ENCODE measurements around the gene ENO4. TPM values are rescaled to one million over a fixed set of nuclear protein-coding genes. Genes with fewer than 3 reads are reported as not detected.

Gene ENO4, protein sequence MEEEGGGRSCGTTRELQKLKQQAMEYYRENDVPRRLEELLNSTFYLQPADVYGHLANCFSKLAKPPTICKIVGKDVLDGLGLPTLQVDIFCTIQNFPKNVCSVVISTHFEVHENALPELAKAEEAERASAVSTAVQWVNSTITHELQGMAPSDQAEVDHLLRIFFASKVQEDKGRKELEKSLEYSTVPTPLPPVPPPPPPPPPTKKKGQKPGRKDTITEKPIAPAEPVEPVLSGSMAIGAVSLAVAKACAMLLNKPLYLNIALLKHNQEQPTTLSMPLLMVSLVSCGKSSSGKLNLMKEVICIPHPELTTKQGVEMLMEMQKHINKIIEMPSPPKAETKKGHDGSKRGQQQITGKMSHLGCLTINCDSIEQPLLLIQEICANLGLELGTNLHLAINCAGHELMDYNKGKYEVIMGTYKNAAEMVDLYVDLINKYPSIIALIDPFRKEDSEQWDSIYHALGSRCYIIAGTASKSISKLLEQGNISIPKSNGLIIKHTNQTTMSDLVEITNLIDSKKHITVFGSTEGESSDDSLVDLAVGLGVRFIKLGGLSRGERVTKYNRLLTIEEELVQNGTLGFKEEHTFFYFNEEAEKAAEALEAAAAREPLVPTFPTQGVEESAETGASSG
- not detected in 2 replicates for total RNA-seq

DNA sequence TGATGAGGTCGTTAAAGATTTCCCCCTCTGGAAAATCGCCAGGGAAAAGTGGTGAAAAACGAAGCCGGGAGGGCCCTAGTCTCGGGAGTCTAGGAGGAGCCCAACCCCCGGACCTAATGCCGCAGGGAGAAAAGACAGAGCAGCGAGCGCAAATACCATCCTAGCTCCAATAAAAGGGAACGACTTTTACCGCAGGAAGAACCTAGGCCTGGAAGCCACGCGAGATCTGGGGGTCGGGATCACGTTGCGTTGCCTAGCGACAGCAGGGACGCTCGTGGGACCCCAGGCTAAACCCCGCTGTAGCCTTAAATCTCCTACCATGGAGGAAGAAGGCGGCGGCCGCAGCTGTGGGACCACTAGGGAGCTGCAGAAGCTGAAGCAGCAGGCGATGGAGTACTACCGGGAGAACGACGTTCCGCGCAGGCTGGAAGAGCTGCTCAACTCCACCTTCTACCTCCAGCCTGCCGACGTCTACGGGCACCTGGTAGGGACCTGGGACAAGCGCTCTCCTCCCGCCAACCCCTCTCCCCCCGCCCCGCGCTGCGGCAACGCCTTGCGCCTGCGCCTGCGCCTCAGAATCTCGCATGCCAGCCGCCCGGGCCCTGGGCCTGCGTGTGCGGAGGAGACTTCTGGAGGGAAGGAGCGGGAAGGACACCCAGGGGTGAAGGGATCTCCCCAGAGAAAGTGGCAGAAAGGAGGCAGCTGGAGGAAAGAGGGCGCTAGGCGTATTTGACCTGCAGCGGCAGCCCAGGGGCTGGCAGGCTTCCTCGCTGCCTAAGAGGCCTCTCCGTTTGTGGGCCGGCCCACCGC lies at the start of gene ENO4:
Gene ENO4 (plus strand): TSS at position 252 of the 810 bp plus-strand sequence. CDS start 68 bp downstream, at position 320.
- DNase-seq (ENCODE audit: low spot score): no peak
- H3K9me3 Mint-ChIP-seq: no peaks in the 10 kb centered on the region
- no peak within 1 kb of the TSS for H3K27ac Mint-ChIP-seq
- no peaks in the 10 kb centered on the region for H3K36me3 Mint-ChIP-seq (ENCODE audit: low read depth)
- peaks cover 47% of the 10 kb centered on the region for H3K27me3 Mint-ChIP-seq (ENCODE audit: insufficient read depth)
- H3K4me1 Mint-ChIP-seq (ENCODE audit: low read depth): peaks cover 10% of the 10 kb centered on the region
- H3K4me3 Mint-ChIP-seq: no peak within 1 kb of the TSS
- intact Hi-C loops (cut with micrococcal nuclease): no loop called here

DNA sequence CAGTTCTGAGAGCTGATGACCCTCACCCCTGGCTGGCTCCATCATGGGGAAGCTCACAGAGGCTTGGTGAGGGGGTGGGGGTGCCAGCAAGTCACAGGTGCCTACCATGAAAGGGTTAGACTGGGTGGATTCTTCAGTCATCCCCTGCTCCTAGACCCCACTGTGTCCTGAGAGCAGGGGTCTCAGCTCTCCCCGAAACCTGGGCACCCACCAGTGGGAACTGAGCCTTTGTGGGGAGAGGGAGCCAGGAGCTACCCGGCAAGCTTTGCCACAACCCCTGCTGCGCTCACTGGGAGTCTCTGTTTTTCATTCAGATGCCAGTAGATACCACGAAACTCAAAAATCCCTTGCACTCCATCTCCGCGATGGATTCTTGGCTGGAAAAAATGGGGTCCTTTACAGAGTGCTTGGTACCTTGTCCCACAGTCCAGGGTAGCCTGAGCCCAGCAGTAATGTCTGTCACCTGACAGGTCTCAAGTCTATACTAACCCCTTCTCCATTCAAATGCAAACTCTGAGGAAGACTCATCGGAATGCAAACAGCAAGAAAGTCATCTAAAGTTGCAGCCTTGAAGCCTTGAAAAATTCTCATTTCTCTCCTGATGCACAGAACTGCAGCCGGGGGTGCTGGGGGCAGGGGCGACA lies 48.9 kb upstream of the ENO4 start:
- Mint-ChIP-seq H3K9me3 (no peaks in the 10 kb centered on the region), H3K36me3 (ENCODE audit: low read depth) (no peaks in the 10 kb centered on the region), H3K27me3 (ENCODE audit: insufficient read depth) (peaks cover 13% of the 10 kb centered on the region), H3K4me1 (ENCODE audit: low read depth) (no peaks in the 10 kb centered on the region), H3K27ac (no peak overlapping the region), H3K4me3 (no peak overlapping the region)
- intact Hi-C loops (cut with micrococcal nuclease): no loop called here
- DNase-seq (ENCODE audit: low spot score): no peak

DNA sequence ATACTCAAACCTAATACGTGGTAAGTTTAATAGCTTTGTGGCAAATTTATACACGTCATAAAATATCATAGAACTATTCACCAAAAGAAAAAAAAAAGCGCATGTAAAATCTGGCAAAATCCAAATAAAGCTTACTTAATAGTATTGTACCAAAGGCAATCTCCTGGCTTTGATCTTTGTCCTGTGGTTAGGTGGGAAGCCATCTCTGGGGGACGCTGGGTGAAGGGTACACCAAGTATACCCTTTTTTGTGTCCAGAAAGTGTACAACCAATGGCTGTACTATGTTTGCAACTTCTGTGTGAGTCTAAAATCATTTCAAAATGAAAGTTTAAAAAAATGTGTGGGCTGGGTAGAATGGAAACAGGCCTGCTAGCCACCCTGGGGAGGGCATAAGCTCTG lies 47.6 kb upstream of the ENO4 start:
- H3K27me3 Mint-ChIP-seq (ENCODE audit: insufficient read depth): peaks cover 10% of the 10 kb centered on the region
- H3K36me3 Mint-ChIP-seq (ENCODE audit: low read depth): no peaks in the 10 kb centered on the region
- H3K4me1 Mint-ChIP-seq (ENCODE audit: low read depth): no peaks in the 10 kb centered on the region
- intact Hi-C loops (cut with micrococcal nuclease): no loop called here
- no peaks in the 10 kb centered on the region for H3K9me3 Mint-ChIP-seq
- H3K4me3 Mint-ChIP-seq: no peak overlapping the region
- H3K27ac Mint-ChIP-seq: no peak overlapping the region
- no peak for DNase-seq (ENCODE audit: low spot score)

DNA sequence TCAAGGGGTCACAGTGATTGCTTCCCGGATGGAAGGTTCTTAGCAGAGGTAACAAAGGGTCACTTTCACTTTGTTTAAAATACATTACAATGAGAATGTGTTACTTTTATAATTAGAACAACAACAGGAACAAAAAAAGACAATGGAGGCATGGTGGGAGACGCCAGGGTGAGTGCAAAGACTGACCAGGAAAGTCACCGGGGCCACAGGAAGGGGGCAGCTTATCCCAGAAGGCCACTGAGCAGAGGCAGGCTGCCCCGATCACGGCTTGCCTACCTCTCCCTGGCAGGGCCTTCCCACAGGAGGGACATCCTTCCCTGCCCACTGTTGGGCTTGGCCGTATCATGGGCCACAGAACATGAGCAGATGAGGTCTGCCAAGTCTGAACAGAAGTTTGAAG lies 46.8 kb upstream of the ENO4 start:
- peaks cover 6% of the 10 kb centered on the region for H3K27me3 Mint-ChIP-seq (ENCODE audit: insufficient read depth)
- no peaks in the 10 kb centered on the region for H3K9me3 Mint-ChIP-seq
- intact Hi-C loops (cut with micrococcal nuclease): no loop called here
- no peaks in the 10 kb centered on the region for H3K36me3 Mint-ChIP-seq (ENCODE audit: low read depth)
- H3K27ac Mint-ChIP-seq: no peak overlapping the region
- no peak overlapping the region for H3K4me3 Mint-ChIP-seq
- H3K4me1 Mint-ChIP-seq (ENCODE audit: low read depth): no peaks in the 10 kb centered on the region
- DNase-seq (ENCODE audit: low spot score): no peak

DNA sequence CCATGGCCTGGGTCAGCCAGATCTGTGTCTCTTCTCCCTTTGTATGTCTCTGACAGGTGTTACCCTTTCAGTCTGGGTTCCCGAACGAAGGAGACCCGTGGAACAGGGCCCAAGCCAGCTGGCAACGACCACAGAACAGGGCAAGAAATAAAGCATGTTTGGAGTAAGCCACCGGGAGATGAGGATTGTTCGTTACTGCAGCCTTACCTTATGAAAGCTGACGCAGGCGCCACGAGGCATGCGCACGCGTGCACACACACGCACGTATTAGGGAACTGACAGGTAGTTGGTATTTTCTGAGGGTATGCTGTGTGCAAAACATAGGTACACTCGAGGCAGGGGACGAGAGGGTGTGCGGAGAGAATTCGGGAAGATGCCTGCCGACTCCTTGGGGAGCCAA lies 46.4 kb upstream of the ENO4 start:
- Mint-ChIP-seq H3K36me3 (ENCODE audit: low read depth) (no peaks in the 10 kb centered on the region), H3K27ac (no peak overlapping the region), H3K4me1 (ENCODE audit: low read depth) (no peaks in the 10 kb centered on the region), H3K27me3 (ENCODE audit: insufficient read depth) (peaks cover 4% of the 10 kb centered on the region), H3K4me3 (no peak overlapping the region), H3K9me3 (no peaks in the 10 kb centered on the region)
- no peak for DNase-seq (ENCODE audit: low spot score)
- intact Hi-C loops (cut with micrococcal nuclease): no loop called here

DNA sequence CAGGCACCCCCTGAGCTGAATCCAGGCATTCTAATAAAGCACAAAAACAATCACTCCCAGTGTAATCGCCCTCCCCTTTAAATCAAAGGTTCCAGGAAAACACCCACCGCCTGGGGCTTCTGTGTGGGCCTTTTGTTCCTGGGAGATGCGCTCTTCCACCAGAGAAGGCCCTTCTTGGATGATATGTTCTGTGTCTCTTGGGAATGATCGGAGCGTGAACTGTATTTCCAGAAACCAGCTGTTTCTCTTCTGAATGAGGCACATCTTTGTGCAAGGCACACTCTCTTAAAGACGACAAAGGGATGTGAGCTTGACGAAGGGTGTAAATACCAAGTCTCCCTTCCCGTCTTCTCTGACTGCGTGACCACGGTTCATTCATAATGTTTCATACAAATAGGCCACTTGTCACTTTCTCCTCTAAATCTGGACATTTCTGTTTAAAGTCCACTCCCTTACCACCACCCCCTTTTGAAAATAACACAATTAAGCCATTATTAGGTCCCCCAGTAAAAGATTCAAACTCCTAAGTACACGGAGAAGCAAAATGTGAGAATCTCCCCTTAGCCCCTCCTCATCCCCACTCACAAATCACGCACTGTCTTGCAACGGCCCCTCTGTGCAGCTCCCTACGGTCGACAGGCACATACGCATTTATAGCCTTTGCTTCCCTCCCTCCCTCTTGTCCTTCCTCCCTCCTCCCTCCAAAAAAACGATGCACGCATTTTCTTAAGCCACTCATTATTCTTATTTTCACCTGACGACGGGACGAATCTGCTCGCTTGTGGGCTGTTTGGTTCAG lies 45.6 kb upstream of the ENO4 start:
- Mint-ChIP-seq H3K9me3 (no peaks in the 10 kb centered on the region), H3K4me1 (ENCODE audit: low read depth) (no peaks in the 10 kb centered on the region), H3K27me3 (ENCODE audit: insufficient read depth) (peaks cover 3% of the 10 kb centered on the region), H3K36me3 (ENCODE audit: low read depth) (no peaks in the 10 kb centered on the region), H3K4me3 (no peak overlapping the region), H3K27ac (no peak overlapping the region)
- DNase-seq (ENCODE audit: low spot score): no peak
- intact Hi-C loops (cut with micrococcal nuclease): no loop called here

DNA sequence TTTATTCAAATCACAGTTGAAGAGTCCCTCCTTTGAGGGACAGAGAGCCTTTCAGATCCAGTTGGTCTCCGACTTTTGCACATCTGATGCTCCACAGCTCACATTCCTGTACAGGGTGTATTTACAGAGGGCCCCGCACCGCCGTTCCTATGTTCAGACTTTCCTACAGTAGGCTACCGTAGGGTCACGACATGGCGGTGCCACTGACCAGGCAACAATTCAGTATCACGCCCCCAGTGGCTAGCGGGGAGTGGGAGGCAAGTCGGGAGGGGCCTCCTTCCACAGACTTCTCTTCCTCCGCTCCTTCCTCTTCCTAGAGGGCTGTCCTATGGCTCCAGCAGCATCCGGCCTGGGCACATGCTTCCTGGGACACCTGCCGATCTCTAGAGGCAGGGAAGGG lies 40.6 kb upstream of the ENO4 start:
- Mint-ChIP-seq H3K27me3 (ENCODE audit: insufficient read depth) (peaks cover 3% of the 10 kb centered on the region), H3K9me3 (no peaks in the 10 kb centered on the region)

DNA sequence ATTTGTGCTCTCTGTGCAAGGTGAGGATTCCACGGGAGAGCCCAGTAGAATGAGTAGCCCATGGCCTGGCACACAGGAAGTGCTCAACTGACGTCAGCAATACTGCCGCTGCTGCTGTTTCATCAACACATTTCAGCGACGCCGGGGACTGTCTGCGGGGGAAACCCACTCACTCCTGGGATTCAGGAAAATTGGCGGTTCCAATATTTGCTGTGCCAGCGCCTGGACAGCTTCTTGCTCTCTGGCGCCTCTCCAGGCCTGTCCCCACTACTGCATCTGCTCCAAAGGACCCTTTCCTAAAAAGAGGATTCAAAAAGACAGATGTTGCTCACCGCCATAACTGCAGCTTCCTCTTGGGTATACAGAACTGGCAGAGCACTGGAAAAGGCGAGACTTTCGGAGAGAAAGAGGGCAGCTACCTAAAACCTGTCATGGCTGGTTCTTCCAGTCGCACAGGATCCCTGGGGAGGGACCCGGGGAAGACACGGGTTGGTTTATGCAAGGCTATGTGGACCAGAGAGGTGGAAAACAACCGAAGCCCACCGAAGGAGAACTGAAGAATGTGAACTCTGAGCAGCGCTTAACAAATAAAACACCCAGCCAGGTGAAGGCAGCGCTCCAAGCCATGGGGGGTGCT lies 39.7 kb upstream of the ENO4 start:
- no peak overlapping the region for H3K4me3 Mint-ChIP-seq
- H3K27me3 Mint-ChIP-seq (ENCODE audit: insufficient read depth): peaks cover 5% of the 10 kb centered on the region
- intact Hi-C loops (cut with micrococcal nuclease): no loop called here
- no peak for DNase-seq (ENCODE audit: low spot score)
- H3K36me3 Mint-ChIP-seq (ENCODE audit: low read depth): no peaks in the 10 kb centered on the region
- H3K4me1 Mint-ChIP-seq (ENCODE audit: low read depth): no peaks in the 10 kb centered on the region
- no peaks in the 10 kb centered on the region for H3K9me3 Mint-ChIP-seq
- no peak overlapping the region for H3K27ac Mint-ChIP-seq

More for the DNA sequence above, 40.6 kb upstream of the ENO4 start:
- DNase-seq (ENCODE audit: low spot score): no peak
- Mint-ChIP-seq H3K4me3 (no peak overlapping the region), H3K36me3 (ENCODE audit: low read depth) (no peaks in the 10 kb centered on the region), H3K4me1 (ENCODE audit: low read depth) (no peaks in the 10 kb centered on the region), H3K27ac (no peak overlapping the region)
- intact Hi-C loops (cut with micrococcal nuclease): no loop called here

DNA sequence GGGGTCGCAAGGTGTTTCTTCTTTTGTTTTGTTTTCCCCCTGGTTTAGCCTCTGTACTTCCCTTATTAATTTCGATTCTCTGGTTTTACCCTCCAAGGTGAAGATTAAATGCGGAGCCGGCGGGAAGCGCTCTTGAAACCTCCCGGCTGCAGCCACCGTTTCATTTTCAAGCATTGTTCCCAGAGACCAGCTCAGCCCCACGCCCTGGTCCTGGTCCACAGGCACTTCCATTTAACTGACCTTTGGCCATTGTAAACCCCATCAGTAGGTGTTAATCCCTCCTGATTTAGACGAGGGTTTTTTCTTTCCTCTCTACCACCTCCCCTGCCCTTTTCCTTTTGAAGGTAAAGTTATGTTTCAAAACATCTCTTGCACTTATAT lies 39.2 kb upstream of the ENO4 start:
- DNase-seq (ENCODE audit: low spot score): no peak
- H3K27me3 Mint-ChIP-seq (ENCODE audit: insufficient read depth): peaks cover 5% of the 10 kb centered on the region

DNA sequence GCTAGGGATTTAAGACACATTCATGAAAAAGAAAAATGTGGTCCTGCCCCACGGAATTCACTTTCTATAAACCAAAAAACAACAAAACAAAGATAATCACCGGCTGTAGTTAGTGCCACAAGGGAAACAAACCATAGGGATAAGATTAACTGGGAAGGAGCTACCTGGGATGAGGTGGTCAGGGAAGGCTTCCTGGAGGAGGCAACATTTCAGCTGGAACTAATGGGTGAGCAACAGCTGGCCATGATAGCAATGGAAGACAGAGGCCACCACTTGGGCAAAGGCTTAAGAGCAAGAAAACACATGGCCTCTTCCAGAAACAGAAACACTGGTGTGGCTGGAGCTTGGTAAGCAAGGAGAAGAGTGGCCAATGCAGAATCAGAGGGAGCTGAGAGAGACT lies 38.4 kb upstream of the ENO4 start:
- no peak for DNase-seq (ENCODE audit: low spot score)
- H3K4me1 Mint-ChIP-seq (ENCODE audit: low read depth): no peaks in the 10 kb centered on the region
- intact Hi-C loops (cut with micrococcal nuclease): no loop called here
- H3K27me3 Mint-ChIP-seq (ENCODE audit: insufficient read depth): peaks cover 5% of the 10 kb centered on the region
- H3K4me3 Mint-ChIP-seq: no peak overlapping the region
- no peaks in the 10 kb centered on the region for H3K36me3 Mint-ChIP-seq (ENCODE audit: low read depth)
- H3K27ac Mint-ChIP-seq: no peak overlapping the region
- H3K9me3 Mint-ChIP-seq: no peaks in the 10 kb centered on the region

More for the DNA sequence above, 39.2 kb upstream of the ENO4 start:
- intact Hi-C loops (cut with micrococcal nuclease): no loop called here
- Mint-ChIP-seq H3K9me3 (no peaks in the 10 kb centered on the region), H3K4me1 (ENCODE audit: low read depth) (no peaks in the 10 kb centered on the region), H3K27ac (no peak overlapping the region), H3K4me3 (no peak overlapping the region), H3K36me3 (ENCODE audit: low read depth) (no peaks in the 10 kb centered on the region)

DNA sequence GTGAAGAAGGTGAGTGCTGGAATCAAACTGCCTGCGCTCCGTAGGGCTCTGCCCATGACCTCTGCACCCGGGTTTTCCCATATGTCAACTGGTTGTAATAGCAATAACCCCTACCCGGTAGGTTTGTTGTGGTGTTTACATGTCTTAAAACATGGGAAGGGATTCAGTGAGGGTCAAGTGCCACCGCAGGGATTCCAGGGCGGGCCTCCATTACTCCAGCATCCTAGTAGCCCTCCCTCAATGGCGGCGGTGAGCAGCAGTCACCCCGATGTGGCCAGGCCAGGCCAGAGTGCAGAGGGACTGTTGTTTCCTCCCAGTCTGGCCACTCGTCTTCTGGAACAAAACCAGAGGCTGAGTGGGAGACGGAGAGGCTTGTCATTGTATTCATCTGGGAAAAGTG lies 37.6 kb upstream of the ENO4 start:
- no peaks in the 10 kb centered on the region for H3K36me3 Mint-ChIP-seq (ENCODE audit: low read depth)
- intact Hi-C loops (cut with micrococcal nuclease): no loop called here
- DNase-seq (ENCODE audit: low spot score): no peak
- H3K9me3 Mint-ChIP-seq: no peaks in the 10 kb centered on the region
- no peak overlapping the region for H3K27ac Mint-ChIP-seq
- no peaks in the 10 kb centered on the region for H3K4me1 Mint-ChIP-seq (ENCODE audit: low read depth)
- peaks cover 5% of the 10 kb centered on the region for H3K27me3 Mint-ChIP-seq (ENCODE audit: insufficient read depth)
- H3K4me3 Mint-ChIP-seq: no peak overlapping the region
